Measurements from ENCODE around the gene BAIAP2L1.

DNA sequence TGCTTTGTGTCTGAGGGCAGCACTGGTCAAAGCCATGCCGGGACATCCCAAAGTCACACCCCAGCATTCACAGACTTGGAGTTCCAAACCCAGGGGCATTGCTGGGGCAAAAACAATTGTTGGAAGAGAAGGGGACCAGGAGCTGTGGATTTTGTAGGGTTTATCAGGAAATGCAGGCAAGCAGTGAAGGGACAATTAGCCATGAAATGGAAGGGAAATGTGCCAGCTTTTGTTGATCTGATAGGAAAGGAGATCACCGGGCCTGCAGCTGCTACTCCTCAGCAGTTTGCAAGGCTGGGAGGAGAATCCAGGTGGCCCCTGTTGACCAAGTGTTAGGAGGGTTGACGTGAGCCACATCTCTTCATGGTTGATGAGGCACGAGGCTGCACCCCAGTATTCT, 122.0 kb downstream of the BAIAP2L1 start:
- TF ChIP-seq POLR2A (IDR thresholded peaks at IDR 0.05): no peak
- TF ChIP-seq, protein P1, sequence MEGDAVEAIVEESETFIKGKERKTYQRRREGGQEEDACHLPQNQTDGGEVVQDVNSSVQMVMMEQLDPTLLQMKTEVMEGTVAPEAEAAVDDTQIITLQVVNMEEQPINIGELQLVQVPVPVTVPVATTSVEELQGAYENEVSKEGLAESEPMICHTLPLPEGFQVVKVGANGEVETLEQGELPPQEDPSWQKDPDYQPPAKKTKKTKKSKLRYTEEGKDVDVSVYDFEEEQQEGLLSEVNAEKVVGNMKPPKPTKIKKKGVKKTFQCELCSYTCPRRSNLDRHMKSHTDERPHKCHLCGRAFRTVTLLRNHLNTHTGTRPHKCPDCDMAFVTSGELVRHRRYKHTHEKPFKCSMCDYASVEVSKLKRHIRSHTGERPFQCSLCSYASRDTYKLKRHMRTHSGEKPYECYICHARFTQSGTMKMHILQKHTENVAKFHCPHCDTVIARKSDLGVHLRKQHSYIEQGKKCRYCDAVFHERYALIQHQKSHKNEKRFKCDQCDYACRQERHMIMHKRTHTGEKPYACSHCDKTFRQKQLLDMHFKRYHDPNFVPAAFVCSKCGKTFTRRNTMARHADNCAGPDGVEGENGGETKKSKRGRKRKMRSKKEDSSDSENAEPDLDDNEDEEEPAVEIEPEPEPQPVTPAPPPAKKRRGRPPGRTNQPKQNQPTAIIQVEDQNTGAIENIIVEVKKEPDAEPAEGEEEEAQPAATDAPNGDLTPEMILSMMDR (IDR thresholded peaks at IDR 0.05): no peak
